Loucy (cell line): ENCODE measurements around the gene BBOF1.
"Not testable (repeated sequence)": the region's sequence is repeated elsewhere in the genome, so short reads cannot be mapped to it uniquely, and the experiment has no call there.

Experiments used
- H2AFZ ChIP-seq: fragments of 200-600 bp; sonication (generic); 2 replicates; pipeline ENCODE4 v1.6.0; 2016; ENCODE audit warnings: antibody characterized with exemption, mild to moderate bottlenecking, low read length, moderate library complexity
- H3F3A ChIP-seq: fragments of 200-600 bp; 2 replicates; pipeline ENCODE4 v1.6.0; 2016; ENCODE audit warnings: antibody characterized with exemption, low read depth, mild to moderate bottlenecking
- H3K27me3 ChIP-seq: fragments of 200-600 bp; sonication (generic); 2 replicates; pipeline ENCODE4 v1.6.1; 2014; ENCODE audit warnings: low read length, mild to moderate bottlenecking; ENCODE audit not compliant: insufficient read depth, poor library complexity, severe bottlenecking
- H3K36me3 ChIP-seq: fragments of 200-600 bp; sonication (generic); 2 replicates; pipeline ENCODE4 v1.6.1; 2016; ENCODE audit warnings: low read length; ENCODE audit not compliant: insufficient read depth
- H3K4me1 ChIP-seq: fragments of 200-600 bp; sonication (generic); 2 replicates; pipeline ENCODE4 v1.5.1; 2014; ENCODE audit warnings: low read length, mild to moderate bottlenecking; ENCODE audit not compliant: insufficient read depth, poor library complexity, severe bottlenecking
- H3K4me2 ChIP-seq: fragments of 200-600 bp; sonication (generic); 2 replicates; pipeline ENCODE4 v1.6.0; 2014; ENCODE audit warnings: antibody characterized with exemption, low read length, low read depth, mild to moderate bottlenecking; ENCODE audit not compliant: poor library complexity, severe bottlenecking
- H3K4me3 ChIP-seq: fragments of 200-600 bp; sonication (generic); 2 replicates; pipeline ENCODE4 v1.5.1; 2014; ENCODE audit warnings: low read length, mild to moderate bottlenecking, mixed read lengths; ENCODE audit not compliant: poor library complexity, severe bottlenecking
- H3K79me2 ChIP-seq: fragments of 200-600 bp; sonication (generic); 2 replicates; pipeline ENCODE4 v1.6.1; 2014; ENCODE audit warnings: low read length; ENCODE audit not compliant: insufficient read depth
- H3K9ac ChIP-seq: fragments of 200-600 bp; sonication (generic); 2 replicates; pipeline ENCODE4 v1.6.0; 2014; ENCODE audit warnings: mild to moderate bottlenecking, low read depth, low read length, moderate library complexity; ENCODE audit not compliant: poor library complexity, severe bottlenecking
- H3K9me2 ChIP-seq: fragments of 200-600 bp; sonication (generic); replicated peaks from 2 replicates; pipeline ENCODE4 v1.6.1; 2016; ENCODE audit warnings: low read depth, low read length, mixed read lengths
- H3K9me3 ChIP-seq: fragments of 200-600 bp; sonication (generic); 2 replicates; pipeline ENCODE4 v1.6.1; 2014; ENCODE audit warnings: mild to moderate bottlenecking, antibody characterized with exemption, low read length, low read depth; ENCODE audit not compliant: insufficient read depth
- H4K20me1 ChIP-seq: fragments of 200-600 bp; sonication (generic); 2 replicates; pipeline ENCODE4 v1.6.0; 2014; ENCODE audit warnings: antibody characterized with exemption, low read length, mild to moderate bottlenecking; ENCODE audit not compliant: insufficient read depth, poor library complexity, severe bottlenecking
- EZH2phosphoT487 ChIP-seq: fragments of 200-600 bp; IDR thresholded peaks from 2 replicates; pipeline ENCODE4 v1.6.1; 2018; ENCODE audit warnings: antibody characterized with exemption, mild to moderate bottlenecking, moderate library complexity, borderline replicate concordance
- TF ChIP-seq, protein P1 (sequence below): fragments of 200-600 bp; sonication (generic); conservative IDR thresholded peaks from 2 replicates; pipeline ENCODE4 v1.5.1; 2014; ENCODE audit warnings: mild to moderate bottlenecking, antibody characterized with exemption, low read length

Gene BBOF1

DNA sequence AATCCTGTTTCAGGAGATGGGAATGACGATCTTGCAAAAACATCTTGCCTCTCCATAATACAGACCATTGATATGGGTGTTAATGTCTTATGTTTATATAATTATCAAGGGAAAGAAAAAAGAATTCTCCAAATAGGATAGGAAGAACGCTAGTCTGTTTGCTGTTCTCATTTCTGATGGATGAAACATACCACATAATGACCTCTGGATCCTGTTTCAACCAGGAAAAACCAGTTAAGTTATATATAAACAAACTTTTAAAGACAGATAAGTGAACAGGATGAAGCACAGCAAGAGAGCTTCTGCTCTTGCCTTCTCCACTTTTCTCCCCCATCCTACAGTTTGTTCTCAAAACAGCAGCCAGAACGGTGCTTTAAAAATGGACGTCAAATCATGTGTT is 41.3 kb upstream of the BBOF1 start:
- Histone ChIP-seq H3K9ac (no peak overlapping the region), H3K4me2 (no peak overlapping the region), H4K20me1 (no peaks in the 10 kb centered on the region), H3K79me2 (no peaks in the 10 kb centered on the region), H3K36me3 (no peaks in the 10 kb centered on the region), H3K9me2 (no peaks in the 10 kb centered on the region), H3K9me3 (no peaks in the 10 kb centered on the region), H2AFZ (no peak overlapping the region), H3F3A (no peaks in the 10 kb centered on the region), H3K27me3 (no peaks in the 10 kb centered on the region), H3K4me1 (no peaks in the 10 kb centered on the region), H3K4me3 (no peak overlapping the region)
- TF ChIP-seq, protein P1, sequence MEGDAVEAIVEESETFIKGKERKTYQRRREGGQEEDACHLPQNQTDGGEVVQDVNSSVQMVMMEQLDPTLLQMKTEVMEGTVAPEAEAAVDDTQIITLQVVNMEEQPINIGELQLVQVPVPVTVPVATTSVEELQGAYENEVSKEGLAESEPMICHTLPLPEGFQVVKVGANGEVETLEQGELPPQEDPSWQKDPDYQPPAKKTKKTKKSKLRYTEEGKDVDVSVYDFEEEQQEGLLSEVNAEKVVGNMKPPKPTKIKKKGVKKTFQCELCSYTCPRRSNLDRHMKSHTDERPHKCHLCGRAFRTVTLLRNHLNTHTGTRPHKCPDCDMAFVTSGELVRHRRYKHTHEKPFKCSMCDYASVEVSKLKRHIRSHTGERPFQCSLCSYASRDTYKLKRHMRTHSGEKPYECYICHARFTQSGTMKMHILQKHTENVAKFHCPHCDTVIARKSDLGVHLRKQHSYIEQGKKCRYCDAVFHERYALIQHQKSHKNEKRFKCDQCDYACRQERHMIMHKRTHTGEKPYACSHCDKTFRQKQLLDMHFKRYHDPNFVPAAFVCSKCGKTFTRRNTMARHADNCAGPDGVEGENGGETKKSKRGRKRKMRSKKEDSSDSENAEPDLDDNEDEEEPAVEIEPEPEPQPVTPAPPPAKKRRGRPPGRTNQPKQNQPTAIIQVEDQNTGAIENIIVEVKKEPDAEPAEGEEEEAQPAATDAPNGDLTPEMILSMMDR: no peak
- TF ChIP-seq EZH2phosphoT487: no peak

DNA sequence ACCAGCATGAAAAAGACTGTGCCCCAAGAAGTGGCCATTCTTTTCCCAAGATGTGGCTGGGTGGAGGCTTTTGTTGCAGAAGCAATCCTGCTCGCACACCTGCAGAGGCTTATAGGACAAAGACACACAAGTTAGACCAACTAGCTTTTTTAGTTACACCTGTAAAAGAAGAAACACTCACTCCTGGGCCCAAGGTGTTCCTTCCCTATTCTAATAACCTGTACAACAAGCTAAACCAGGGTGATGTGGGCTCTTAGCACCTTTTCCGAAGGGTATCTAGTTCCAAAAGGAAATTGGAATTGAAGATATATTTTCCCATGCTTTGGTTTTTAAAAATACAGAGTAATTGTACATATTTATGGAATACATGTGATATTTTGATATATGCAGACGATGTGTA is 31.1 kb upstream of the BBOF1 start:
- H3K9ac ChIP-seq: no peak overlapping the region
- H3K4me2 ChIP-seq: no peak overlapping the region
- H3K36me3 ChIP-seq: peaks cover 8% of the 10 kb centered on the region; the same call in 1 of the 2 replicates
- H3K4me3 ChIP-seq: no peak overlapping the region
- no peak for TF ChIP-seq EZH2phosphoT487
- TF ChIP-seq, protein P1: no peak
- H3K4me1 ChIP-seq: no peaks in the 10 kb centered on the region
- no peaks in the 10 kb centered on the region for H4K20me1 ChIP-seq
- no peak overlapping the region for H2AFZ ChIP-seq
- H3K27me3 ChIP-seq: no peaks in the 10 kb centered on the region
- no peaks in the 10 kb centered on the region for H3F3A ChIP-seq
- no peaks in the 10 kb centered on the region for H3K79me2 ChIP-seq
- H3K9me3 ChIP-seq: no peaks in the 10 kb centered on the region
- H3K9me2 ChIP-seq: no peaks in the 10 kb centered on the region

DNA sequence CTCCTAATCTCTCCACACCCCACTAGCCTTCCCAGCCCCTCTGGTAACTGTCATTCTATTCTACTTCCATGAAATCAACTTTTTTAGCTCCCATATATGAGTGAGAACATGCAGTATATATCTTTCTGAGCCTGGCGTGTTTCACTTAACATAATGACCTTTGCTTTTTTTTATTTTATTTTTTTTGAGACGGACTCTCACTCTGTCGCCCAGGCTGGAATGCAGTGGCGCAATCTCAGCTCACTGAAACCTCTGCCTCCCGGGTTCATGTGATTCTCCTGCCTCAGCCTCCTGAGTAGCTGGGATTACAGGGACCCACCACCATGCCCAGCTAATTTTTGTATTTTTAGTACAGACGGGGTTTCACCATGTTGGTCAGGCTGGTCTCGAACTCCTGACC is 30.5 kb upstream of the BBOF1 start:
- H3F3A ChIP-seq, H3K27me3 ChIP-seq, H3K4me3 ChIP-seq, H4K20me1 ChIP-seq, H2AFZ ChIP-seq, H3K36me3 ChIP-seq, H3K9me3 ChIP-seq, H3K9ac ChIP-seq, H3K4me2 ChIP-seq, H3K9me2 ChIP-seq, H3K79me2 ChIP-seq, H3K4me1 ChIP-seq: not testable (repeated sequence)

DNA sequence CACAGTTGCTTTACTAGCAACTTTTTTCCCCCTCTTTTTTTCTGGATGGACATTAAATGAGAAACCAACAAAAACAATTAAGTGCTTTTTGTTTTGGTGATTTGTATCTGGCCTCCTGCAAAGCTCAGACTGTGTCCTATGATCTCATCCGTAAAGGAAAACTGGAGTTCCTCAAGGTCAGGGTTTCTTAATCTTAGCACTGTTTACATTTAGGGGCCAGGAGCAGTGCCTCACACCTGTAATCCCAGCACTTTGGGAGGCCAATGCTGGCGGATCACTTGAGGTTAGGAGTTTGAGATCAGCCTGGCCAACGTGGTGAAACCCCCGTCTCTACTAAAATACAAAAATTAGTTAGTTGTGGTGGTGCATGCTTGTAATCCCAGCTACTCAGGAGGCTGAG is 28.1 kb upstream of the BBOF1 start:
- H3K36me3 ChIP-seq: peaks cover 8% of the 10 kb centered on the region; the same call in 1 of the 2 replicates
- no peaks in the 10 kb centered on the region for H3K9me2 ChIP-seq
- no peak overlapping the region for H3K9ac ChIP-seq
- no peaks in the 10 kb centered on the region for H3K27me3 ChIP-seq
- no peaks in the 10 kb centered on the region for H3K4me1 ChIP-seq
- no peaks in the 10 kb centered on the region for H3K9me3 ChIP-seq
- no peaks in the 10 kb centered on the region for H3K79me2 ChIP-seq
- H4K20me1 ChIP-seq: no peaks in the 10 kb centered on the region
- no peak overlapping the region for H3K4me2 ChIP-seq
- TF ChIP-seq, protein P1: no peak
- TF ChIP-seq EZH2phosphoT487: no peak
- H3F3A ChIP-seq: no peaks in the 10 kb centered on the region
- no peak overlapping the region for H2AFZ ChIP-seq
- no peak overlapping the region for H3K4me3 ChIP-seq

DNA sequence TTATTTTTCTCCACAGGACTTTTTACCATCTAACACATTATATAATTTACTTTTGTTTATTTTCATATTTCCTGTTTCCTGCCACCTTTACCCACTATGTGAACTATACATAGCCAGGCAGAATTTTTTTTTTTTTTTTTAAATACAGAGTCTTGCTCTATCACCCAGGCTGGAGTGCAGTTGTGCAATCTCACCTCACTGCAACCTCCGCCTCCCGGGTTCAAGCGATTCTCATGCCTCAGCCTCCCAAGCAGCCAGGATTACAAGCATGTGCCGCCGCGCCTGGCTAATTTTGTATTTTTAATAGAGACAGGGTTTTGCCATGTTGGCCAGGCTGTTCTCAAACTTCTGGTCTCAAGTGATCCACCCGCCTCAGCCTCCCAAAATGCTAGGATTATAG is 24.2 kb upstream of the BBOF1 start:
- H3K79me2 ChIP-seq, H3K36me3 ChIP-seq, H3K4me3 ChIP-seq, H3K9me3 ChIP-seq, H3K27me3 ChIP-seq, H3K4me1 ChIP-seq, H3K4me2 ChIP-seq, H3F3A ChIP-seq, H4K20me1 ChIP-seq, H3K9me2 ChIP-seq, H2AFZ ChIP-seq, H3K9ac ChIP-seq: not testable (repeated sequence)
